Hepatic stellate cell (primary cell): ENCODE measurements around the gene SLAMF6.
"Not testable (repeated sequence)": the region's sequence is repeated elsewhere in the genome, so short reads cannot be mapped to it uniquely, and the experiment has no call there.

Source experiments
- DNase-seq: peaks from one replicate; pipeline ENCODE4 v3.0.0; 2011; ENCODE audit warnings: low spot score

SLAMF6 gene

GRCh38 chr1:160522622-160523345, at the start of gene SLAMF6:
SLAMF6 (minus strand) TSS chr1:160523255; CDS start chr1:160523192, 63 bp downstream.
- DNase-seq = no peak

GRCh38 chr1:160570840-160571239, 47.8 kb upstream of the SLAMF6 start:
- DNase-seq = no peak

GRCh38 chr1:160569806-160570205, 46.8 kb upstream of the SLAMF6 start:
- no peak for DNase-seq

DNA sequence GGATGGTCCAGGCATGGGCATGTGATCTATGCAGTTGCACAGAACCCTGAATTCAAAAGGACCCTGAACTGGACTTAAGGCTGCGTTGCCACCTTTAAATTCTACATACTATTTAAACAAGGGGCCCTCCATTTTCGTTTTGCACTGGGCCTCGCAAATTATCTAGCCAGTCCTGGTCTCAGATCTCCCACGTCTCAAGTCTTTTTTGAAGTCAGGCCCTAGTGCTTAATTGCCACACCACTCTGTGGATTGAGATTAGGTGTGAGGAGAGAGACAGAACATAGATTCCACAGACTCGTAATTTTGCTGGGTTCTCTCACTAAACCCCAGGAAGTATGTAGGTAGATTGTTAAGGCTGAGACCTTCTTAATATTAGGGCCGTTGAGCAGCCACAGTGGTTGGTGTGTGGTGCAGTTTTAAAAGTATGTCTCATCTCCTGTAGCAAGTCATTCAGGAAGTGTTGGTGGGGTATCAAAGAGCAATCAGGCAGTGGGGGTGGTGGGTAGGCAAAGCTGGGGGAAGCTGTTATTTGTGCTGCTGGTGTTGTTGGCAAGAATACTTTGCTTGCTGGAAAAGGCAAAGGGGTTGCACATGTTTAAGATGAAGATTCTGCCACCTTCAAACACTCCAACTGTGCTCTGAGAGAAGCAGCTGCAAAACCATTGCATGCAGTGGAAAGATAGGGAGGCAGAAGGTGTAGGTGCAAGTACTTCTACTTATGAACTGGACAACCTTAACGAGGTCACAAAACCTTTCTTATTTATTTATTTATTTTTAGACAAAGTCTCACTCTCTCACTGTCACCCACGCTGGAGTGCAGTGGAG, 45.0 kb upstream of the SLAMF6 start:
- DNase-seq = no peak

GRCh38 chr1:160567341-160567740, 44.3 kb upstream of the SLAMF6 start:
- no peak for DNase-seq

DNA sequence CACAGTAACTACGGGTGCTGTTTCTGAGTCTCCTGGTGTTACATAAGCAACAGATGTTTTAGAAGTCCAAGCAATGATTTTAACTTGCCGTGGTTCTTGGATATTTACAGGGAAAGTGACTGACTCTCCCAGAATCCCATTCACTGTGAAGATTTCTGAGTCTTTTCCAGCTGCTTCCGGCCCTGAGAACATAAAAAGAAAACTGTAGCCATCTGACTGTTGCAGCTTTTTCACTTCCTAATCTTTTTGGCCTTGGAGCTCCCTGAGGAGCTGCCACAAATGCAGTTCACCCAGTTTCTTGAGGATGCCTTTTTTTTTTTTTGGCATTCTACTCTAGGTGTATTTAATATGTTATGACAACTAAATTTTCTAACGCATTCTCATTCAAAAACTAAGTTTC, 42.5 kb upstream of the SLAMF6 start:
- no peak for DNase-seq

GRCh38 chr1:160563230-160563629, 40.2 kb upstream of the SLAMF6 start:
- not testable (repeated sequence) for DNase-seq

DNA sequence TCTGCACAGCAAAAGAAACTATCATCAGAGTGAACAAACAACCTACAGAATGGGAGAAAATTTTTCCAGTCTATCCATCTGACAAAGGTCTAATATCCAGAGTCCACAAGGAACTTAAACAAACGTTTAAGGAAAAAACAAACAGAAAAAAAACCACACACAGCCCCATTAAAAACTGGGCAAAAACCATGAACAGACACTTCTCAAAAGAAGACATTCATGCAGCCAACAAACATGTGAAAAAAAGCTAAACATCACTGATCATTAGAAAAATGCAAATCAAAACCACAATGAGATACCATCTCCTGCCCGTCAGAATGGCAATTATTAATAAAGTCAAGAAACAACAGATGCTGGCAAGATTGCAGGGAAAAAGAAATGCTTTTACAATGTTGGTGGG, 39.7 kb upstream of the SLAMF6 start:
- DNase-seq = not testable (repeated sequence)

GRCh38 chr1:160560806-160561205, 37.8 kb upstream of the SLAMF6 start:
- DNase-seq = no peak

DNA sequence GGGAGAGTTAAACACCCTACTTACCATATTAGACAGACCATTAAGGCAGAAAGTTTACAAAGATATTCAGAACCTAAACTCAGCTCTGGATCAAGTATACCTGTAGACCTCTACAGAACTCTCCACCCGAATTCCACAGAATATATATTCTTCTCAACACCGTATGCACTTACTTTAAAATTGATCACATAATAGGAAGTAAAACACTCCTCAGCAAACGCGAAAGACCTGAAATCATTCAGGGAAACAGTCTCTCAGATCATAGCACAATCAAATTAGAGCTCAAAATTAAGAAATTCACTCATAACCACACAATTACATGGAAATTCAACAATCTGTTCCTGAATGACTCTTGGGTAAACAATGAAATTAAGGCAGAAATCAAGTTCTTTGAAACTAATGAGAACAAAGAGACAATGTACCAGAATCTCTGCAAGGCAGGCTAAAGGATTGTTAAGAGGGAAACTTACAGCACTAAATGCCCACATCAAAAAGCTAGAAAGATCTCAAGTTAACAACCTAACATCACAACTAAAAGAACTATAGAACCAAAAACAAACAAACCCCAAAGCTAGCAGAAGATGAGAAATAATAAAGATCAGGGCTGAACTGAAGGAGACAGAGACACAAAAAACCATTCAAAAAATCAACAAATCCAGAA, 37.1 kb upstream of the SLAMF6 start:
- DNase-seq = no peak

GRCh38 chr1:160559437-160559836, 36.4 kb upstream of the SLAMF6 start:
- DNase-seq = not testable (repeated sequence)

DNA sequence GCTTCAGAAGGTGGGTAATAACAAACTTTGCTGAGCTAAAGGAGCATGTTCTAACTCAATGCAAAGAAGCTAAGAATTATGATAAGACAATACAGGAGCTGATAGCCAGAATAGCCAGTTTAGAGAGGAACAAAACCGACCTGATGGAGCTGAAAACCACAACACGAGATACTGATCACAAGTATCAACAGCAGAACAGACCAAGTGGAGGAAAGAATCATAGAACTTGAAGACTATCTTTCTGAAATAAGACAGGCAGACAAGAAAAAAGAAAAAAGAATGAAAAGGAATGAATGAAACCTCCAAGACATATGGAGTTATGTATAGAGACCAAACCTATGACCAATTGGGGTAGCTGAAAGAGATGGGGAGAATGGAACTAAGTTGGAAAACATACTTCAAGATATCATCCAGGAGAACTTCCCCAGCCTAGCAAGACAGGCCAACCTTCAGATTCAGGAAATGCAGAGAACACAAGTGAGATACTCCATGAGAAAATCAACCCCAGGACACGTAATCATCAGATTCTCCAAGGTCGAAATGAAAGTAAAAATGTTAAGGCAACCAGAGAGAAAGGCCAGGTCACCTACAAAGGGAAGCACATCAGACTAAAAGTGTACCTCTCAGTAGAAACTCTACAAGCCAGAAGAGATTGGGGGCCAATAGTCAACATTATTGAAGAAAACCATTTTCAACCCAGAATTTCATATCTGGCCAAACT, 35.8 kb upstream of the SLAMF6 start:
- no peak for DNase-seq

DNA sequence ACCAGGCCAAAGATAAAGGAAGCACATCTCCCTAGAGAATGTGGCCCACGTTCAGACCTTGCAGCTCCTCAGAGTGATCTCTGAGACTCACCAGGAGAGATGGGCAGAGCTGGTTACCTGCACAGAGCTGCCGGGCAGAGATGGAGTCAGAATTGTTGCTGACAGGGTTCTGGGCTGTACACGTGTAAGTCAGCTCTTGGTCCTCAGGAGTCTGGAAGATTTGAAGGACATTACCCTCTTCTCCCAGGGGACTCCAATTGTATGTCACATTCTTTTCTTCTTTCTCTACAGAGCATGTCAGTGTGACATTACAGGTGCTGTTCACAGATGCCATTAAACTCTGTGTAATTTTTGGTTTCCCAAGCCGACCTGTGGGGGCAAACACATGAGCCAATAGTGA, 30.7 kb upstream of the SLAMF6 start:
- DNase-seq = no peak

GRCh38 chr1:160552425-160552824, 29.4 kb upstream of the SLAMF6 start:
- DNase-seq = no peak

DNA sequence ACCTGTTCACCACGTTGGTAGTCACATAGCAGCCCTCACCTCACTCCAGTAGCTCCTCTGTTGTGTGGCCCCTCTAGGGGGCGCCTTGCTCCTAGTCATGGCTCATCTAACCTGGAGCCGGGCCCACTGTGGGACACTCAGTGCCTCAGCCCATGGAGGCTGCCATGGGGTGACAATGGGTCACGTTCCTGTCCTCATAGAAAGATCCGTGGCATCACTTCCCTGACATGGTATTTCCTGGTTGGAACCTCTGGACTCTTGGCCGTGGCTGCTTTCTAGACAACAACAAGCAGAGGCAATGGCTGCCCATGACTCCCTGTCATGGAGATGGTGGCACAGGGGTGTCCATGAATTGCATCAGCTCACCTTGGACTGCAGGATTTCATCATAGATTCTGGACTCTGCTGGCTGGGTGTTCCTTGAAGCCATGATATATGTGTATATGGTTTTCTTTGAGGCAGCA, 27.5 kb upstream of the SLAMF6 start:
- DNase-seq = no peak

- DNase-seq = no peak
Measured at GRCh38 chr1:160549665-160550006, 26.6 kb upstream of the SLAMF6 start.

- no peak for DNase-seq
Measured at GRCh38 chr1:160548960-160549664, 26.1 kb upstream of the SLAMF6 start.

- no peak for DNase-seq
Measured at GRCh38 chr1:160548183-160548582, 25.1 kb upstream of the SLAMF6 start.

DNA sequence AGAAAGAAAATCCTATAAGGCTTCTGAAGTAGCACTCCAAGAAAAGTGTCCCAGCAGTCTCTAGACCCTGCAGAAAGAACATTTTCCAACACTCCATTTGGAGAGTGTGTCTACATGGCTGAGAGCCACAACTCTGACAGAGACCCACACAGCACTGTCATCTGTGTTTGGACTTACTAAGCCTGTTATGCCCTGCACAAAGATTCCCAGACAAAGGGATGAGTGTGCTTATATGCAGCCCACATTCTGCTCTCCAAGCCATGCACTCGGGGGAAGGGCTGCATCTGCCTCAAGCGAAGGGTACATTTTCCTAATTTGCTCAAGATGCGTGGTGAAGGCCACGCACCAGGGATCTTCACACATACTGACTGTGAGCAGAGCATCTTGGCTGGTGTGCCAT, 24.4 kb upstream of the SLAMF6 start:
- no peak for DNase-seq

GRCh38 chr1:160546942-160547341, 23.9 kb upstream of the SLAMF6 start:
- no peak for DNase-seq

- DNase-seq = peak; percentile 11
Measured at GRCh38 chr1:160544647-160545046, 21.6 kb upstream of the SLAMF6 start.
